MCF 10A (cell line): Measurements from ENCODE around the gene FGF4. TPM values are rescaled to one million over a fixed set of nuclear protein-coding genes. Genes with fewer than 3 reads are reported as not detected.

Source experiments
- BruUV-seq: library from RNA; stranded (reverse); fragments of 400-500 nt; replicated peaks from 2 replicates; lab custom pipeline; 2021; lab: Mats Ljungman, UMichigan
- CTCF ChIA-PET: fragments of 300-600 bp; sonication (Branson Sonifier 250); formaldehyde crosslinking; extraction: SDS; loops from one replicate; lab custom pipeline; 2021; ENCODE audit warnings: antibody characterized with exemption, inconsistent platforms; lab: Yijun Ruan, JAX
- POLR2A ChIA-PET: fragments of 300-600, 350-650 bp; sonication (Branson Sonifier 250); formaldehyde crosslinking; extraction: SDS; loops from one replicate; lab custom pipeline; 2020; ENCODE audit warnings: antibody characterized with exemption, inconsistent platforms; lab: Yijun Ruan, JAX
- DNase-seq: peaks from one replicate; pipeline ENCODE4 v3.0.0-alpha.2; 2018; ENCODE audit not compliant: unreplicated experiment
- H3K27ac Mint-ChIP-seq: one replicate; pipeline ENCODE4 v1.8.0; 2022; ENCODE audit warnings: mild to moderate bottlenecking, low read depth, mixed read lengths; ENCODE audit not compliant: unreplicated experiment
- H3K27me3 Mint-ChIP-seq: one replicate; pipeline ENCODE4 v1.8.0; 2022; ENCODE audit warnings: mixed read lengths; ENCODE audit not compliant: insufficient read depth, unreplicated experiment
- H3K36me3 Mint-ChIP-seq: one replicate; pipeline ENCODE4 v1.8.0; 2022; ENCODE audit warnings: mild to moderate bottlenecking, moderate library complexity, mixed read lengths; ENCODE audit not compliant: insufficient read depth, unreplicated experiment
- H3K4me1 Mint-ChIP-seq: one replicate; pipeline ENCODE4 v1.8.0; 2022; ENCODE audit warnings: mixed read lengths; ENCODE audit not compliant: insufficient read depth, unreplicated experiment
- H3K4me3 Mint-ChIP-seq: one replicate; pipeline ENCODE4 v1.8.0; 2022; ENCODE audit warnings: mild to moderate bottlenecking, moderate library complexity, mixed read lengths; ENCODE audit not compliant: unreplicated experiment
- H3K9me3 Mint-ChIP-seq: one replicate; pipeline ENCODE4 v1.8.0; 2022; ENCODE audit warnings: mixed read lengths; ENCODE audit not compliant: unreplicated experiment
- intact Hi-C: fragments of 100-400 bp; cut with micrococcal nuclease; formaldehyde crosslinking; loops from 2 replicates; pipeline ENCODE4 v1.14.1; 2022
- total RNA-seq: library from RNA; stranded (reverse); gene quantifications from 2 replicates; pipeline ENCODE4 v1.2.3, GENCODE V29; 2022
- TF ChIP-seq, protein P1 (sequence below): fragments of 200-600 bp; IDR thresholded peaks from one replicate; pipeline ENCODE4 v1.8.0; 2022; ENCODE audit warnings: antibody characterized with exemption, mild to moderate bottlenecking; ENCODE audit not compliant: unreplicated experiment

Gene FGF4
- total RNA-seq, 1 experiment from 2014 or later = not detected

DNA sequence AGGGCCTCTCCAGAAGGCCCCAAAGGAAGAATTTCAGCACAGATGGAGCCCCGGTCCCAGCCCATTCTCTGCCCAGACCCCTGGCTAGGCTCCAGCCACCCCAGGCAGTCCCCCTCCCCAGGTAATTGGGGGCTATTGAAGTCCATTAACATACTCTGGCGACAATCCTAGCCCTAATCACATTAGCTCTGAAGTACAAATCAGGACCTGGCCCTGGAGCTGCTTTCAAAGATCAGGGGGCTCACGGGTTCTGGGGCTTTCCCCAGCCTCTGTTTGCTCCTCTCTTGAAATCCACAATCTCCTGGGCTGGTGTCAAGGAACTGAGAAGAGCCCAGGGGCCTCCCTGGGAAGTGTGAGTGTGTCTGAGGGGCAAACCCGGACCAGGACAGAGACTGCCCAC lies 22.3 kb downstream of the FGF4 start:
- POLR2A ChIA-PET = no interaction called here
- TF ChIP-seq, protein P1, sequence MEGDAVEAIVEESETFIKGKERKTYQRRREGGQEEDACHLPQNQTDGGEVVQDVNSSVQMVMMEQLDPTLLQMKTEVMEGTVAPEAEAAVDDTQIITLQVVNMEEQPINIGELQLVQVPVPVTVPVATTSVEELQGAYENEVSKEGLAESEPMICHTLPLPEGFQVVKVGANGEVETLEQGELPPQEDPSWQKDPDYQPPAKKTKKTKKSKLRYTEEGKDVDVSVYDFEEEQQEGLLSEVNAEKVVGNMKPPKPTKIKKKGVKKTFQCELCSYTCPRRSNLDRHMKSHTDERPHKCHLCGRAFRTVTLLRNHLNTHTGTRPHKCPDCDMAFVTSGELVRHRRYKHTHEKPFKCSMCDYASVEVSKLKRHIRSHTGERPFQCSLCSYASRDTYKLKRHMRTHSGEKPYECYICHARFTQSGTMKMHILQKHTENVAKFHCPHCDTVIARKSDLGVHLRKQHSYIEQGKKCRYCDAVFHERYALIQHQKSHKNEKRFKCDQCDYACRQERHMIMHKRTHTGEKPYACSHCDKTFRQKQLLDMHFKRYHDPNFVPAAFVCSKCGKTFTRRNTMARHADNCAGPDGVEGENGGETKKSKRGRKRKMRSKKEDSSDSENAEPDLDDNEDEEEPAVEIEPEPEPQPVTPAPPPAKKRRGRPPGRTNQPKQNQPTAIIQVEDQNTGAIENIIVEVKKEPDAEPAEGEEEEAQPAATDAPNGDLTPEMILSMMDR = no peak
- DNase-seq = no peak
- no peak overlapping the region for H3K4me3 Mint-ChIP-seq
- intact Hi-C loops = no loop called here
- H3K9me3 Mint-ChIP-seq = no peaks in the 10 kb centered on the region
- no peaks in the 10 kb centered on the region for H3K4me1 Mint-ChIP-seq
- CTCF ChIA-PET = interaction anchor here (1.0 kb wide), 1 partner anchor 67 kb away, joined by 4 read pairs; no protein-coding TSS in a partner anchor
- H3K27me3 Mint-ChIP-seq = peaks cover 39% of the 10 kb centered on the region
- H3K36me3 Mint-ChIP-seq = peaks cover 7% of the 10 kb centered on the region
- no TSS peak for BruUV-seq
- H3K27ac Mint-ChIP-seq = no peak overlapping the region

- no peaks in the 10 kb centered on the region for H3K9me3 Mint-ChIP-seq
- BruUV-seq = no TSS peak
- H3K27ac Mint-ChIP-seq = no peak overlapping the region
- DNase-seq = no peak
- no peaks in the 10 kb centered on the region for H3K4me1 Mint-ChIP-seq
- peaks cover 40% of the 10 kb centered on the region for H3K27me3 Mint-ChIP-seq
- H3K36me3 Mint-ChIP-seq = peaks cover 7% of the 10 kb centered on the region
- no peak overlapping the region for H3K4me3 Mint-ChIP-seq
- TF ChIP-seq, protein P1 = no peak
- CTCF ChIA-PET = no interaction called here
- POLR2A ChIA-PET = interaction anchor here (0.6 kb wide), 1 partner anchor 244 kb away, joined by 3 read pairs; no protein-coding TSS in a partner anchor
- intact Hi-C loops = no loop called here
These were observed 24.1 kb downstream of the FGF4 start for GRCh38 chr11:69750875-69751597.

DNA sequence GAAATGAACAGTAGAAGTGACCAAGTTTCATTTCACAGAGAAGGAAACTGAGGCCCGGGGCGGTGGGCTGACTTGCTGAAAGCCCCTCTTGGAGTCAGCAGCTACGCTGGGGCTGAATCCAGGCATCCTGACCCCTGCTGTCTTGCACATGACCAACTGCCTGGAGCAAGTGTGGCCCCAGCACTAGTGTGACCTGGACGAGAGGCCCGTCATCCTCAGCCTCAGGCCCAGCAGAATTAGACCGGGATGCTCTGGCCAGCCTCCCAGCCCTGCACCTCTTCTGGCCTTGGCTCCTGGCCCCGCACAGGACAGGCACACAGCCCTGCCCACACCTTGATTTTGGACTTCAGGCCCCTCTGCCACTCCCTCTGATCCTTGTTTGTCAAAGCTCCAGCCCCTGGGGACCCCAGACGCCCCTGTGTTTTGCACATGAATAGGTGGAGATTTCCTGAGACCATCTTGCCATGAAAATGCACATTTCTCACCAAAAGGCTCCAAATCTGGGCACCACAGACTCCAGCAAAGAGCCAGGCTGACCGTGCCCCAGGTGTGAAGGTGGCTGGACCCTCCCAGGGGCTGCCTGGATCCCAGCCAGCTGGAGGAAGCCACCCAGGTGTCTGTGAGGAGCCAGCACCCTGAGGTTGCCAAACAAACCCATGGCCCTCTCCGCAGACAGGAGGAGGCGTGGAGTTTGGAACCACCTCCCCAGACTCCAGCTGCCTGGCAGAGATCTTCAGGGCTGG lies 24.9 kb downstream of the FGF4 start:
- no peak overlapping the region for H3K4me3 Mint-ChIP-seq
- TF ChIP-seq, protein P1 = no peak
- no TSS peak for BruUV-seq
- H3K27me3 Mint-ChIP-seq = peaks cover 34% of the 10 kb centered on the region
- no peaks in the 10 kb centered on the region for H3K9me3 Mint-ChIP-seq
- peaks cover 7% of the 10 kb centered on the region for H3K36me3 Mint-ChIP-seq
- intact Hi-C loops = no loop called here
- POLR2A ChIA-PET = no interaction called here
- DNase-seq = no peak
- CTCF ChIA-PET = interaction anchor here (0.7 kb wide), 1 partner anchor 476 kb away, joined by 3 read pairs; no protein-coding TSS in a partner anchor
- H3K27ac Mint-ChIP-seq = no peak overlapping the region
- H3K4me1 Mint-ChIP-seq = no peaks in the 10 kb centered on the region

DNA sequence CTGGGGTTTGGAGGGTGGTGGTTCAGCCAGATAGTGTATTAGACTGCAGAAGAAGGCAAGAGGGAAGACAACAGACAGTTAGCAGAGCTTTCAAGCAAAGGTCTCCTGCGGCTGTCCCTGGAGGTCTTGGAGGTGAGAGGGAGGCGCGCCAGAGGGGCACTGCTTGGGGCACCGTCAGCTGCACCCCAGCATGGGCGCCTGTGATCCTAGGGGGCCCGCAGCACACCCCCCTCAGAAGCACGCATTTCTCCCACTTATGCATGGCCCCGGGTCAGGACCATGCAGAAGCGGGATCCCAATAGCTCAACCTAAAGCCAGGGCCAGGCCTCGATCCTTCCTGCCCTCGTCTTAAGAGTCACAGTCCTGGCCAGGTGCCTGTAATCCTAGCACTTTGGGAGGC lies 26.5 kb downstream of the FGF4 start:
- no peaks in the 10 kb centered on the region for H3K9me3 Mint-ChIP-seq
- peaks cover 6% of the 10 kb centered on the region for H3K4me1 Mint-ChIP-seq
- peaks cover 34% of the 10 kb centered on the region for H3K27me3 Mint-ChIP-seq
- TF ChIP-seq, protein P1 = no peak
- no peak for DNase-seq
- CTCF ChIA-PET = no interaction called here
- no TSS peak for BruUV-seq
- POLR2A ChIA-PET = no interaction called here
- H3K36me3 Mint-ChIP-seq = peaks cover 7% of the 10 kb centered on the region
- H3K4me3 Mint-ChIP-seq = no peak overlapping the region
- no peak overlapping the region for H3K27ac Mint-ChIP-seq
- intact Hi-C loops = no loop called here
